GM21786 (cell line): ENCODE data around the gene LGR6.
A peak's percentile ranks its signal among the peaks of the same experiment; 100 is the strongest.
"Not testable (repeated sequence)": the region's sequence is repeated elsewhere in the genome, so short reads cannot be mapped to it uniquely, and the experiment has no call there.

ENCODE experiments used
- ATAC-seq: cut with Tn5 transposase; IDR thresholded peaks from one replicate; pipeline ENCODE4 v1.9.1; 2021; ENCODE audit not compliant: unreplicated experiment

LGR6 gene

DNA sequence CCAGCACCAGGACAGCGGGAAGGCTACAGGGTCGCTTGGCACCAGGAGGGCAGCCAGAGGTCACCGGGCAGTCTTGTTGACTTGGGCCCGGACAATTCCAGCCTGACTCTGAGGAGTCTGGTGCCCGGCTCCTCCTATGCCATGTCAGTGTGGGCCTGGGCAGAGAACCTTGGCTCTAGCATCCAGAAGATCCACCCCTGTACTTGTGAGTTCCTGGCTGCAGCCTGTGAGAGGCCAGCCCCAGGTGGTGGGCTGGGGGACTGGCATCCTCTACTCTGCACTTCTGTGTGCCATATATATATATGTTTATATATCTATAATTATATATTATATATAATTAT, 21.6 kb upstream of the LGR6 start:
- ATAC-seq = no peak

DNA sequence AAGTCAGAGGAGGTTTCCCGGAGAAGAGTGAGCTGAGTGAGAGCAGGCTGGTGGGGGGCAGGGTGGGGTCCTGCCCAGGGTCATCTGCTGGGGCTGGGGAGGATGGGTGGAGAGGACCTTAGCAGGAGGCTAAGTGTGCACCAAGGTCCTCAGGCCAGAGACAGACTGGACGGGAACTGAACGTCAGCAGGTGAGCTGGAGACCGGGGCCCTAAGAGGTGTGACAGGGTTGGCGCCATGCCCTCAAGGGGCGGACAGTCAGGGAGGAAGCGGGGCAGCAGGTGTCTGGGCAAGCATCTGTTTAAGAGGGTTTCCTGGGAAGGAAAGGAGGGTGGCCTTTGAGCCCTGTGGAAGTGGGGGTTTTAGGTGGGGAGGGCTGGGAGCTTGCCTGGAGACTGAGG, 19.6 kb upstream of the LGR6 start:
- ATAC-seq = no peak

DNA sequence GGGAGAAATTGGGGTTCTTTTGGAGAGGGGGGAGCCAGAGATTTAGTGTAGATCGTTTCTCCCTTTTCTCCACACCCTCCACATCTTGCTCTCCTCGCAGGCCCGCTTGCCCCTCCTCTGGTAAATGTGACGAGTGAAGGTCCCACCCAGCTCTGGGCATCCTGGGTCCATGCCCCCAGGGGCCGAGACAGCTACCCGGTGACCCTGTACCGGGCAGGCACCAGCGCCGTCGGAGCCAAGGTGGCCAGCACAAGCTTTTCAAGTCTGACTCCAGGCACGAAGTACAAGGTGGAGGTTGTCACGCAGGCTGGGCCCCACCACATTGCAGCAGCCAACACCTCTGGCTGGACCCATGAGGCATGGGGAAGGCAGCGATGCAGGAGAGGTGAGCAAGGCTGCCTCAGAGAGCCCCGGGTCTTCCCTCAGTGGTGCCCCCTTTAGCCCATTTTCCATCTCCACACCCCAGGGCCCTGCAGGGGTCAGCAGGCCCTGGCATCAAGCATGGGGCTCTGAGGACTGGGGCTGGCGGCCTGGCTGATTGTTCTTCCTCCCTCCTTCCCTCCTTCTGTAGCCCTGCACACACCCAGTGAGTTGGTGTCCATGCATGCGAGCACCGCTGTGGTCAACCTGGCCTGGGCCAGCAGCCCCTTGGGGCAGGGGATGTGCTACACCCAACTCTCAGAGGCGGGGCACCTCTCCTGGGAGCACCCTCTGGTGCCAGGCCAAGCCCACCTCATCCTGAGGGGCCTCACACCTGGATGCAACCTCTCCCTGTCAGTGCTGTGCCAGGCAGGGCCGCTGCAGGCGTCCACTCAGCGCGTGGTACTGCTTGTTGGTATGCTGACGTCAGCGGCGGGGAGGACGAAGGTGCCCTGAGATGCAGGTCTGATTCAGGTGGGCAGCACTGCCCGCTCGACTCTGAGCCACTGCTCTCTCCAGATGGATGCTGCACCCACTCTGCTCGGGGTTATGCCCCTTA, 16.4 kb upstream of the LGR6 start:
- no peak for ATAC-seq

DNA sequence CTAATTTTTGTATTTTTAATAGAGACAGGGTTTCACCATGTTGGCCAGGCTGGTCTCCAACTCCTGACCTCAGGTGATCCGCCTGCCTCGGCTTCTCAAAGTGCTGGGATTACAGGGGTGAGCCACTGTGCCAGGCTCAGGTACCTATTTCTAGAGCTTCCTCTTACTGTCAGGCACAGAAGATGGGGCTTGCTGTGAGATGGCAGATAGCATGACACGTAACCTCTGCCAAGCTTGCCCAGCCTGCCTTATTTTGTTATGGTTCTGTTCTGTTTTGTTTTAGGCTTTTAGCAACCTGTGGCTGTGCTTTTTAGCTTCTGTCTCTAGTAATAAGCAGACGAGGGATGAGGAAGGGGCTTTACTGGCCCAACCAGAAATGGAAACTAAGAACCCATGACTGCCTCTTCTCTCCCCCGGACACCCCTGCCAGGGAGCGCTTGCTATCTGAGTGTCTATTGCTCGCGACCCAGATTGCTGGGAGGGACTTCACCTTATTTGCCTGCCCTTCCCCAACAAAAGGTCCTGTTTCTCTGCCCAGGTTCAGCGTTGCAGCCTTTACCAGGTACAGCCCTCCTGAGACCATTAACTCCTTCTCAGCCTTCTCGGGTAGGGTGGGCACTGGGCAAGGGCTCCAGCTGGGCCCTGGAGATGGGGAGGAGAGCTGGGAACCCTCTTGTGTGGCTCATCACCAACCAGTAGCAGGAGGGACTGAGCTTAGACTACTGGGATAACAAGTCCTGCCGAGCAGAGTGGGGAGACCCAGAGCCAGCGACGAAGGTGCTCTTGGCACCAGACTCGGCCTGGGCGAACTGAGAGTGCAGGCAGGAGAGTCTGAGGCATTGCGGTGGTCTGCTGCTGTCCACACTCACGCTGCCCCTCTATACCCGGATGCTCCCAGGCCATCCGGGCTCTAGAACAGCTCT, 13.5 kb upstream of the LGR6 start:
- peak; percentile 70 for ATAC-seq

DNA sequence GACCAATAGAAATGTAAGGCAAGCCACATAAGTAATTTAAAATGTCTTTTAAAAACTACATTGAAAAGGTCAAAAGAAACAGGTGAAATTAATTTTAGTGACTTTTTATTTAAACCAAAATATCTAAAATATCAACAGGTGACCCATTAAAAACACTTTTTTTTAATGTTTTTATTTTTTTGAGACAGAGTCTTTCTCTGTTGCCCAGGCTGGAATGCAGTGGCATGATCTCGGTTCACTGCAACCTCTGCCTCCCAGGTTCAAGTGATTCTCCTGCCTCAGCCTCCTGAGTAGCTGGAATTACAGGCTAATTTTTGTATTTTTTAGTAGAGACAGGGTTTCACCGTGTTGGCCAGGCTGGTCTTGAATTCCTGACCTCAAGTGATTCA, 12.9 kb upstream of the LGR6 start:
- not testable (repeated sequence) for ATAC-seq

DNA sequence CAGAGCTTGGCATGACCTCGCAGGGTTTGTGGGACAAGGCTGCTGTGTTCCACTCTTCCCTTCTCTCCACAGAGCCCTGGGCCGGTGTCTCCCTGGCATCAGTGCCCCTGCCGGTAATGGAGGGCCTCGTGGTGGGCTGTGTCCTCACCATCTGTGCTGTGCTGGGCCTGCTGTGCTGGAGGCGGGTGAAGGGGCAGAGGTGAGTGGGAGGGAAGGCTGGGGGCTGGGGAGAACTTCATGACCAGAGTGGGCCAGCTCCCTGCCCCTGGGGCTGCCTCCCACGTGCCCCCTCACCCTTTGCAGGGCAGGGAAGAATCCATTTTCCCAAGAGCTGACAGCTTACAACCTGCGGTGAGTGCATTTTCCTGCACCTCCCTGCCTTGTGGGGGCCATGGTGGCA, 12.0 kb upstream of the LGR6 start:
- no peak for ATAC-seq

DNA sequence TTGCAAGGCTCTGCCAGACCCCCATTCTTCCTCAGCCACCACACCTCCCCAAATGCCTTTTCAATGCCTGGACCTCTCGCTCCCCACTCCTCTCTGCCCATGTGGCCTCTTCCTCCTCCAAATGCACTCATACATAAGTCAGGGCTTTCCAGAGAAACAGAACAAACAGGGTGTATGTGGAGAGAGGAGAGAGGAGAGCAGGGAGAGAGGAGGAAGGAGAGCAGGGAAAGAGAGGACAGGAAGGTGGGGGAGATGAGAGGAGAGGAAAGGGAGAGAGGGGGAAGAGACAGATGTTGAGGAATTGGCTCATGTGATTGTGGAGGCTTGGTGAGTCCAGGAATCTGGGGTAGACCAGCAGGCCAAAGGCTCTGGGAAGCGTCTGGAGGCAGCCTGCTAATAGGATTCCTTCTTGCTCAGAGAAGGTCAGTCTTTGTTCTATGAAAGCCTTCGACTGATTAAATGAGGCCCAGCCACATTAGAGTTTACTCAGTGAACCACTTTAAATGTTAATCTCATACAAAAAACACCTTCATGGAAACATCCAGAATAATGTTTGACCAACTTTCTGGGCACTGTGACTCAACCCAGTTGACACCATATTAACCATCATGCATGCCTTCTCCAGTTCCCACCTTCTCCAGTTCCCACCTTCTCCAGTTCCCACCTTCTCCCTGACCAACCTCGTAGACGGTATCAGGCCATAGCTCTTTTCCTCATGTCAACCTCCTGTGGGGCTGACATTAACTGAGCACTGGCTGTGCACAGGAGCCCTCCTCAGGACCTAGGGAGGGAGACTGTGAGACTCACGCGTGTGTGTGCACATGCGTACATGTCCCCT, 11.3 kb upstream of the LGR6 start:
- ATAC-seq = no peak

DNA sequence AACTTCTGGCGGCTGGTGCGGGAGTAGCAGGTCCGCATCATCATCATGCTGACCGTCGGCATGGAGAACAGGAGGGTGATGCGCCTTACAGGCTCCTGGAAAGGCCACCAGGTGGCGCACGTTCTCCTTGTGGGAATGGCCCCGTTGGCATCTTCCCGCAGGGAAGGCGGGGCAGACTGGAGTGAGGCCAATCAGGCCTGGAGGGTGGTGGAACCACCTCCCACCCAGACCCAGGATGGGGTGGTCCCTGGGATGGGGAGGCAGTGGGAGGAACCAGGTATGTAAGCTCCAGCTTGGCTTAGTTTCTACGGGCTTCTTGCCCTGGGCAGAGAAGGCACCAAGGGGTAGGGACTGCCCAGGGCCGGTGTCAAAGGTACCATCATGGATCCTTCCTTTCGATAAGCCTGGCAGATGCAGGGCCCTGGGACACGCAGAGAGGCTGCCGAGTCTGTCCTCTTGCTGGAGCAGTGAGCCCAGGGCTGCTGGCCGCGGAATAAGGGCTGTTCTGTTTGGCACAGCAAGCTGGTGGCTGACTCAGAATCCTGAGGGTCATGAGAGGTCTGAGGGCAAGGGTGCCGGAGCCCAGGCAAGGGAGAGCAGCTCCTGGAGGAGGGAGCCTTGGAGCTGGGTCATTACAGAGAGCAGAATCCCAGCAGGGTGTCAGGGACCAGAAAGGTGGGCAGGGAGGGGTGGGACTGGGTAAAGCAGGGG, 8.7 kb upstream of the LGR6 start:
- ATAC-seq = no peak

DNA sequence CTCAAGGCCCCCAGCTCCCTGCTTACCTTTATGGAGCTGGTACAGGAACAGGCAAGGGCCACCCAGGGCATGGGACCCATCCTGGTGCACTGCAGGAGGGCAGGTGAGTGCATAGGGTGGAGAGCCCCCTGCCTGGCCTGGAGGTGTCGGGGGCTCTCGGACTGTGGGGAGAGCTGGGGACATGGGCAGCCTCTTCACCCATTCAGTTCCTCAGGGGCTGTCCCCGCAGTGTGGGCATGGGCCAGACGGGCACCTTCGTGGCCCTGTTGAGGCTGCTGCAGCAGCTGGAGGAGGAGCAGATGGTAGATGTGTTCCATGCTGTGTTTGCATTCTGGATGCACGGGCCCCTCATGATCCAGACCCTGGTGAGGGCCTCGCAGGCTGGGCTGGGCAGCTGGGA, 7.3 kb upstream of the LGR6 start:
- no peak for ATAC-seq

DNA sequence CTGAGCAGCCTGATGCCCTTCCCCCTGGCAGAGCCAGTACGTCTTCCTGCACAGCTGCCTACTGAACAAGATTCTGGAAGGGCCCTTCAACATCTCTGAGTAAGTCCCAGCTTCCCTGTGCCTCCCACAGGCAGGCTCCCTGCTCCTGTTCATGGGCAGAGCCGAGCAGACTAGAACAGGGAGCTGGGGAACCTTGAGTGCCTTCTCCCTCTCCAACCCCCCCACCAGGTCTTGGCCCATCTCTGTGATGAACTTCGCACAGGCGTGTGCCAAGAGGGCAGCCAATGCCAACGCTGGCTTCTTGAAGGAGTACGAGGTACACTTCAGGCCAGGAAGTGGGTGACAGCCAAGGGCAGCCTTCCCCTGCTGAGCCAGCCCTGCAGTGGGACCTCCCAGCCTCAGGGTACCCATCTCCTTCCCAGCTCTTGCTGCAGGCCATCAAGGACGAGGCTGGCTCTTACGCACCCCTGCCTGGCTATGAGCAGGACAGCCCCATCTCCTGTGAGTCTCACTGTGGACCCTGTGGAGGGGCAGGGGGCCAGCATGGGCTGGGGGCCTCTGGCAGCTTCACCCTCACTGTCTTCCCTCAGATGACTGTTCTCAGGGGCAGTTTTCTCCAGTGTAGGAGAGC, 6.4 kb upstream of the LGR6 start:
- no peak for ATAC-seq

DNA sequence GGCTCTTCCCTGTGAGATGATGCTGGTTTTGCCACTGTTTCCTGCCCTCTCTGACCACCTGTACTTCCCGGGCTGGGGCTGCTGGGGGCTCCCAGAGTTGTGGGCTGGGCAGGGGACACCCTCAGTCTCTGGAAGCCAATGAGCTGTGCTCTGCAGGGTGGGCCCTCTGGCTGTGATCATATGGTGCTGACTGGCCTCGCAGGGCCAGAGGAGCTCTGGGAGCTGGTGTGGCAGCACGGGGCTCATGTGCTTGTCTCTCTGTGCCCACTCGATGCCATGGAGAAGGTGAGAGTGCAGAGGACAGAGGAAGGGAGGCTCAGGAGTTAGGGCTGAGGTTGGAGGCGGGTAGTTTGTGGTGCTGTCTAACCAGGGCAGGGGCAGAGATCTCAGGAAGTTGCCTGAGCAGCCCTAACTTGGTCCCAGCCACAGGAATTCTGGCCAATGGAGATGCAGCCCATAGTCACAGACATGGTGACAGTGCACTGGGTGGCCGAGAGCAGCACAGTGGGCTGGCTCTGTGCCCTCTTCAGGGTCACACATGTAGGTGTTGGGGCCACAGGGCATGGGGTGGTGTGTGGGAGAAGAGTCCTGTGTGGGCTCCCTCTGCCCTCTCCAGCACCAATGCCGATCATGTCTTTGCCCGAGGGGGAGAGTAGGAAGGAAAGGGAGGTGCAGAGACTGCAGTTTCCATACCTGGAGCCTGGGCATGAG, 5.7 kb upstream of the LGR6 start:
- ATAC-seq = no peak

DNA sequence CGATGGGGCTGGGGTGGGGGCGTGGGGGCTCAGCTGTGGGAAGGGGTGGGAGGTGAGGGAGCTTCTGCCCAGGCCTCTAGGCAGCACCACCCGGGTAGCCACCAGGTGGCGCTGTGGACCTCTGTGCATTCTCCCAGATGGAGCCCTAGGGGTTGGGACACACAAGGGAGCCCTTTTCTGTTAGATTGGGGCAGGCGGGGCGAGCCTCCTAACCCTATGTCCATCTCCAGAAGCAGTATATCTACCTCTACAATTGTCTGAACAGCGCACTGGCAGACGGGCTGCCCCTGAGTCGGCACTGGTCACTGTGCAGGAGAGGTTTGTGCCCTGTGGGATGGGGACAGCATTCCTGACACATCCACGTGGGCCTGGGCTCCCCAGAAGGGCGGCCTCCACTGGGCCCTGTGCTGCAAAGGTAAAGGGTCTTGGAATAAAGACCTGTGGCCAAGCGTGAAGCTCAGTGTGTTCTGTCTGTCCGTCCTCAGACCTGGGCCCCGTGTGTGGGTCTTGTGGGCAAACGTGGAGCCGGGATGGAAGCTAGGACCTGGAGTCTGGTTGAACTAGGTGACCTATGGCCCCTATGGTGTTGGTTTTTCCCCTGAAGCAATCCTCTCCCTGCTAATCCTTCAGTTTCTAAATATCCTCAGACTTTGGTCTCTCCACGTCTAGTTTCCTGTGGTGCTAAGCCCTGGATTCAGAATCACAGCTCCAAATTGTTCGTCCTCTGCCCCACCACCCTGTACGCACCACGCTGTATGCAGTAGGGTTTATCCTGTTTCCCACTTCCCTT, 4.4 kb upstream of the LGR6 start:
- ATAC-seq = no peak

DNA sequence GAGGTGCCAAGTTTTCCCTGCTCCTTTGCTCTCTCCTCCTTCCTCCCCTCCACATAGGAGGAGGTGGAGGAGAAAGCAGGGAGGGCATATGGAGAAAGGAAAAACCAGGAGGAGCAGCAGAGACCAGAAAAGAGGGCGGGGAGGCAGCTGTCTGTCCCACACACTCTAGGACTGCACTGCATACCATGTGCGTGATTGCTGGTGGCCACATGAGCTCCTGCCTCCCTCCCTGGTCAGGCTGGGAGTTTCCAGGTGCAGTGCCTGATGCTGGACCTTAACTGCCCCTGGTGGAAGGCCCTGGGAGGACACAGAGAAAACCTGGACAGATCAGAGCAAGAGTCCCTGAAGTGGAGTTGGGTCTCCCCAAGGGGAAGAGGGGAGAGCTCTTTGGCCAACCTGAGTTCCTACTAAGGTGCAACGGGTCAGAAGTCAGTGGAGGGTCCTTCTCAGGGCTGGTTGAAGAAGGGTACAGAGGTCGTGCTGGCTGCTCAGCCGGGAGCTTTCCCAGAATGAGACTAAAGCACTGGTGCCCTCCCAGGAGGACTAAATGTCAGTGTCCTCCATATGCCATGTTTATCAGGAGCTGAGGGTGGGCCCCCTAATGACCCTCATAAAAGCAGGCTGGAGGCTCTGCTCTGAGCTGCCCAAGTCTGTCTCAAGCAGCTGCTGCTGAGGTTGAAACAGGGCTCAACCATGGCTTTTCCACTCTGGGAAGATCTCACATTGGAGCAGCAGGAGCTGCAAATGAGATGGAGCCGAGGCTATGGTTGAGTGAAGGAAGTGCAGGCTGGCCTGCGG, 3.5 kb upstream of the LGR6 start:
- ATAC-seq = no peak

DNA sequence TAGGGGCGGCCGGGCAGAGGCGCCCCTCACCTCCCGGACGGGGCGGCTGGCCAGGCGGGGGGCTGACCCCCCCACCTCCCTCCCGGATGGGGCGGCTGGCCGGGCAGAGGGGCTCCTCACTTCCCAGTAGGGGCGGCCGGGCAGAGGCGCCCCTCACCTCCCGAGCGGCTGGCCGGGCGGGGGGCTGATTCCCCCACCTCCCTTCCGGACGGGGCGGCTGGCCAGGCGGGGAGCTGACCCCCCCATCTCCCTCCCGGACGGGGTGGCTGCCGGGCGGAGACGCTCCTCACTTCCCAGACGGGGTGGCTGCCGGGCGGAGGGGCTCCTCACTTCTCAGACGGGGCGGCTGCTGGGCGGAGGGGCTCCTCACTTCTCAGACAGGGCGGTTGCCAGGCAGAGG, 2.2 kb upstream of the LGR6 start:
- ATAC-seq = not testable (repeated sequence)

DNA sequence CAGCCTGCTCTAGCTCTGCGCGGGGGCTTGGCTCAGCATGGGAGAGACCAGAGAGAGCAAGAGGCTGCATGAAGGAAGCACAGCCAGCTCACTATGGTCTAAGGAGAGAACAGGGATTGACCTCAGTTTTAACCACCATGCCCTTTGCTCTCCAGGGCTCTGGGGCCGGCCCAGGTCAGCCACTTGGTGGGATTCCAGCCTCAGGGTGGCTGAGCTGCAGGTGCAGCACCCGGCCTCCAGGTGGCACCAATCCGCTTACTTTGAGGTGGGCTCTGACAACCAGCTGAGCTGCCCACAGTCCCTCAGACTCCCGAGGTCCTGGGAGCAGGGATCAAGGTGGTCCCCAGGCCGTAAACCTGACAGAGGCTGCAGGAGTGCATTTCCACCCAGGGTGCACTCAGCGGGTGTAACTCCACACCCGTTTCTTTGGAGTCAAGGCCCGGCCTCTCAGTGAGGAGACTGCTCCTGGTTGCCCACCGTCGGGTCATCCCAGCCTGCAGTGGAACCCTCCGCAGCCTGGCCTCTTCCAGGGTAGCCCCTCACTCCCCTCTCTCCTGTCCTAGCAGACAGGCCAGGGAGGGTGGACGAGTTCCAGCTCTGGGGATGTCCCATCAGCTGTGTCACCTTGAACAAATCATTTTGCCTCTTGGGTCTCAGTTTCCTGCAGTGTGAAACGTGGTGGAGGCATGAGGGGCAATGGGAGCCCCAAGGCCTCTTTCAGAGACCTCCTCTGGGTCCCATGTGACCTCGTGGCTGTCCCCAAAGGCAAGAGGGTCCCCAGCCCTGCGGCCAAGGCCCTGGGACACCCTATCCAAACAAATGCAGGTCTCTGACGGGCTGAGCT, 607 bp upstream of the LGR6 start:
- no peak for ATAC-seq

DNA sequence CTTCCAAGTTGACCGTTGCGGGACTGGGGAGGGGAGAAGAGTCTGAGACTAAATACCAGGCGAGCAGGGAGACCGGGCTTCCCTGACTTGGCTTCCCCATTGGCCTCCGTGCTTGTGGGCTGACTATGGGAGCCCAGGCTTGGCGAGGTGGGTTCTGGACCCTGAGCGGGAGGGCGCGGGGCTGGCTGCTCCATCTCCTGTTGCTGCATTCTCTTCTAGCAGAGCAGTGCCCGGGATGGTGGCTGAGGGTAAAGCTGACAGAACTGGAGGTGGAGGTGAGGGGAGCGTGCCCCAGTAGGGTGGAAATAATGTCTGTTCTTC, 689 bp downstream of the LGR6 start:
- ATAC-seq = no peak
